Neural progenitor cell (in vitro differentiated cells): ENCODE measurements around the gene DGKE.

Experiments
- EZH2 ChIP-seq: fragments of 200-600 bp; sonication (generic); IDR thresholded peaks from 2 replicates; pipeline ENCODE4 v1.6.1; 2017; ENCODE audit warnings: antibody characterized with exemption, mild to moderate bottlenecking, moderate library complexity
- TF ChIP-seq, protein P1 (sequence below): fragments of 200-600 bp; sonication (generic); IDR thresholded peaks from 2 replicates; pipeline ENCODE4 v1.5.1; 2017; ENCODE audit warnings: antibody characterized with exemption, mild to moderate bottlenecking

DNA sequence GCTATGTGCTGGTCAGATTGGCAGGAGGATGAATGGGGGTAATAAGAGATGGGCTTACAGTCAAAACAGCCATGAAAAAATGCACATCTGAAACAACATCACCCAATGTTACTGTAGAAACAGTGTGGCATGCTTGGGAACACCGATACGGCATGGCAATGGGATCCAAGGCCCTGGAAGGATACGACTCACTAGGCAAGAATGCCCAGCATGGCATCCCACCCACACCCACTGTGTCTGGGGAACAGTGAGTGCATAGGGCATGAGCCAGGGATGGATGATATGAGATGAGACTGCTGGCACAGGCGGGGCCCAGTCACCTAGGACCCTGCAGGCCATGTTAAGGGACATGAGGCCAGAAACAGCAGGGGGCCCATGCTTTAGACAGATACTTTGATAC, 68.4 kb downstream of the DGKE start:
- no peak for TF ChIP-seq EZH2
- TF ChIP-seq, protein P1, sequence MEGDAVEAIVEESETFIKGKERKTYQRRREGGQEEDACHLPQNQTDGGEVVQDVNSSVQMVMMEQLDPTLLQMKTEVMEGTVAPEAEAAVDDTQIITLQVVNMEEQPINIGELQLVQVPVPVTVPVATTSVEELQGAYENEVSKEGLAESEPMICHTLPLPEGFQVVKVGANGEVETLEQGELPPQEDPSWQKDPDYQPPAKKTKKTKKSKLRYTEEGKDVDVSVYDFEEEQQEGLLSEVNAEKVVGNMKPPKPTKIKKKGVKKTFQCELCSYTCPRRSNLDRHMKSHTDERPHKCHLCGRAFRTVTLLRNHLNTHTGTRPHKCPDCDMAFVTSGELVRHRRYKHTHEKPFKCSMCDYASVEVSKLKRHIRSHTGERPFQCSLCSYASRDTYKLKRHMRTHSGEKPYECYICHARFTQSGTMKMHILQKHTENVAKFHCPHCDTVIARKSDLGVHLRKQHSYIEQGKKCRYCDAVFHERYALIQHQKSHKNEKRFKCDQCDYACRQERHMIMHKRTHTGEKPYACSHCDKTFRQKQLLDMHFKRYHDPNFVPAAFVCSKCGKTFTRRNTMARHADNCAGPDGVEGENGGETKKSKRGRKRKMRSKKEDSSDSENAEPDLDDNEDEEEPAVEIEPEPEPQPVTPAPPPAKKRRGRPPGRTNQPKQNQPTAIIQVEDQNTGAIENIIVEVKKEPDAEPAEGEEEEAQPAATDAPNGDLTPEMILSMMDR = no peak
